Nephron progenitor cell (in vitro differentiated cells): Measurements from ENCODE around the gene HIVEP2.

Source experiments
- DNase-seq: peaks from one replicate; pipeline ENCODE4 v3.0.0; 2021
- H3K27ac Mint-ChIP-seq: 2 replicates; pipeline ENCODE4 v1.8.0; 2021; ENCODE audit warnings: mild to moderate bottlenecking, moderate library complexity, mixed read lengths
- H3K27me3 Mint-ChIP-seq: 2 replicates; pipeline ENCODE4 v1.8.0; 2021; ENCODE audit warnings: mild to moderate bottlenecking, low read depth, mixed read lengths; ENCODE audit not compliant: poor library complexity
- H3K36me3 Mint-ChIP-seq: 2 replicates; pipeline ENCODE4 v1.8.0; 2021; ENCODE audit warnings: low read depth, mixed read lengths
- H3K4me1 Mint-ChIP-seq: 2 replicates; pipeline ENCODE4 v1.8.0; 2021; ENCODE audit warnings: mixed read lengths
- H3K4me3 Mint-ChIP-seq: 2 replicates; pipeline ENCODE4 v1.8.0; 2021; ENCODE audit warnings: mild to moderate bottlenecking, moderate library complexity, mixed read lengths
- H3K9me3 Mint-ChIP-seq: 2 replicates; pipeline ENCODE4 v1.8.0; 2021; ENCODE audit warnings: mild to moderate bottlenecking, moderate library complexity, mixed read lengths
- CTCF ChIP-seq: fragments of 200-600 bp; sonication (generic); IDR thresholded peaks from 2 replicates; pipeline ENCODE4 v1.5.0; 2021; ENCODE audit warnings: antibody characterized with exemption

The HIVEP2 gene

DNA sequence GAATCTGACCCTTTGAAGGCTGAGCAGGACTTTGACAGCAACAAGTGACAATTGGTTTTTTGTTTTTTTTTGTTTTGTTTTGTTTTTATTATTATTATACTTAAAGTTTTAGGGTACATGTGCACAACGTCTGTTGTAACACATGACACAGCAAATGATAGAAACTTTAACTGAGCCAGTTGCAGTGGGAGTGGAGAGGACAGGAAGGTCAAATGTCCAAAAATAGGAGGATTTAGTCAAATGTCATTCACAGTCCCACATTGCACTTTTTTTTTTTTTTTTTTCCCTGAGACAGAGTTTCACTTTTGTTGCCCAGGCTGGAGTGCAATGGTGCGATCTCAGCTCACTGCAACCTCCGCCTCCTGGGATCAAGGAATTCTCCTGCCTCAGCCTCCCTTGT, 223.0 kb downstream of the HIVEP2 start:
- Mint-ChIP-seq H3K27ac (no peak overlapping the region), H3K27me3 (no peaks in the 10 kb centered on the region), H3K4me1 (peaks cover 5% of the 10 kb centered on the region), H3K36me3 (peaks cover 16% of the 10 kb centered on the region), H3K9me3 (peaks cover 31% of the 10 kb centered on the region), H3K4me3 (no peak overlapping the region)
- no peak for TF ChIP-seq CTCF
- no peak for DNase-seq

GRCh38 chr6:142721215-142721920, 223.6 kb downstream of the HIVEP2 start:
- Mint-ChIP-seq H3K36me3 (peaks cover 16% of the 10 kb centered on the region), H3K4me1 (peaks cover 9% of the 10 kb centered on the region), H3K9me3 (peaks cover 35% of the 10 kb centered on the region), H3K27ac (no peak overlapping the region), H3K4me3 (no peak overlapping the region), H3K27me3 (no peaks in the 10 kb centered on the region)
- no peak for DNase-seq
- TF ChIP-seq CTCF: no peak

DNA sequence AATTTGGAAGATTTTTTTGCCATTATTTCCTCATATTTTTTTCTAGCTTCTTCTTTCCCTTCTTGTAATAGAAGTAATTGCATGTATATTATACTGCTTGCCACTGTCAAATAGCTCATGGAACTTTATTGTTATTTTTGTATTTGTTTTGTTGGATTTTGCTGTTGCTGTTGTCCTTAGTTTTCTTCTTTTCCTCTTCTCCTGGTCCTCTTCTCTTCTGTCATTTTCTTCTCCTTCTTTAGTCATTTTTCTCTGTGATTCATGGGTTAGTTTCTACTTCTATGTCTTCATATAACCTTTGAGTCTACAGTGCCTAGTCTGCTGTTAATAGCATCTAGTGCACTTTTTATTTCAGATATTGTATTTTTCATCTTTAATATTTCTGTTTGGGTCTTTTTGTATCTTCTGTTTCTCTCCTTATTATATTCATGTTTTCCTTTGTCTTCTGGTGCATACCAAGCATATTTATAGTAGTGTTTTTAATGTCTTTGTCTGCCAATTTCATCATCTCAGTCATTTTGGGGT, 226.2 kb downstream of the HIVEP2 start:
- DNase-seq: no peak
- Mint-ChIP-seq H3K27ac (no peak overlapping the region), H3K27me3 (peaks cover 4% of the 10 kb centered on the region), H3K9me3 (peaks cover 39% of the 10 kb centered on the region), H3K4me3 (no peak overlapping the region), H3K4me1 (peaks cover 26% of the 10 kb centered on the region), H3K36me3 (peaks cover 16% of the 10 kb centered on the region)
- TF ChIP-seq CTCF: no peak

GRCh38 chr6:142716097-142716496, 228.9 kb downstream of the HIVEP2 start:
- Mint-ChIP-seq H3K36me3 (peaks cover 16% of the 10 kb centered on the region), H3K9me3 (peaks cover 43% of the 10 kb centered on the region), H3K27me3 (peaks cover 6% of the 10 kb centered on the region), H3K4me1 (peaks cover 26% of the 10 kb centered on the region), H3K4me3 (no peak overlapping the region), H3K27ac (peak overlapping the region; percentile 90)
- DNase-seq: no peak
- TF ChIP-seq CTCF: no peak

- H3K4me3 Mint-ChIP-seq: no peak overlapping the region
- peaks cover 26% of the 10 kb centered on the region for H3K4me1 Mint-ChIP-seq
- peak overlapping the region; percentile 40 for H3K27ac Mint-ChIP-seq
- H3K9me3 Mint-ChIP-seq: peaks cover 41% of the 10 kb centered on the region
- H3K36me3 Mint-ChIP-seq: peaks cover 16% of the 10 kb centered on the region
- peaks cover 6% of the 10 kb centered on the region for H3K27me3 Mint-ChIP-seq
- DNase-seq: no peak
- TF ChIP-seq CTCF: no peak
These were observed 229.8 kb downstream of the HIVEP2 start for GRCh38 chr6:142714951-142715785.
